NCI-H2107 treated with DMSO at 0.1 percent for 48 hours (cell line): ENCODE results near the gene PRR23C.
"Not testable (repeated sequence)": the region's sequence is repeated elsewhere in the genome, so short reads cannot be mapped to it uniquely, and the experiment has no call there.

Experiments
- DNase-seq: peaks from one replicate; lab custom pipeline; 2025; ENCODE audit not compliant: unreplicated experiment; lab: John Stamatoyannopoulos, UW

PRR23C gene

DNA sequence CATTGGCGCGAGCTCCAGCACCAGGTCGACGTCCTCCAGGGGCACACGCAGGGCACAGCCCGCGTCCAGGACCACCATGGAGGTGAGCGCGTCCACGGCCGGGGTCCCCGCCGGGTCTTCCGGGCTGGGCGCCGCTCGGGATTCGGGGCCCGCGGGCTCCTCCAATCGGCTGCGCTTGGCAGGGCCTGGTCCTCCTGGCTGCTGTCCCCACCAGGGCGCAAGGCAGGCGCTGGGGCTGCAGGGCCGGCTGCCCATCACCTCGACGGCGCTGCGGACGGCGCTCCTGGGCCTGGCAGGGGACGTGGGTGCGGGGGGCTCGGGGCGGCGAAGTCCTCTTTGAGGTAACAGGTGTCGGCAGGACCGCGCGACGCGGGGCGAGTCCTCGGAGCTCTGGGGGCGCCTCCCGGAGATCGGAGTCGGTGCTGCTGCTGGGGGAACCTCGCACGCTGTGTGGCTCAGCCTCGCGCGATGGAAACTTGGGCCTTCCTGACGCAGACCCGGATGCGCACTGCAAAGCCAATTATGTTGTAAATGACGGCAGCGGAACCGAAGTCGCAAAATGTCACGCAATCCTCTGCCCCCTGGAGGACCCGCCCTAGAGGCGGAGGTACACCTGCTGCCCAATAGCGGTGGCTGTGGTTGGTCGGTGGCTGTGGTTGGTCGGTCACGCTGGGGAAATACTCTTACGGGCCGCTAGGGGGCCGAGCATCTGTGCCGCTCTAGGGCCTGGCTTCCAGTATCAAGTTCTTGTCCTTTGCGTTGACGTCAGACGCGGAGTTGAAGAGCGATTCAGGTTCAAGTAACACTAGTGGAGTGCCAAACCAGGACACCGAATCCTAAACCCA lies at the start of gene PRR23C:
Gene PRR23C, minus strand, starts transcription at position 527 of the 845 bp plus-strand sequence. Its CDS starts 272 bp downstream, at position 255.
- DNase-seq: no peak

- DNase-seq: no peak
Observed at GRCh38 chr3:139093840-139094239, 49.1 kb upstream of the PRR23C start.

GRCh38 chr3:139088462-139089324 lies 44.0 kb upstream of the PRR23C start:
- DNase-seq: no peak

DNA sequence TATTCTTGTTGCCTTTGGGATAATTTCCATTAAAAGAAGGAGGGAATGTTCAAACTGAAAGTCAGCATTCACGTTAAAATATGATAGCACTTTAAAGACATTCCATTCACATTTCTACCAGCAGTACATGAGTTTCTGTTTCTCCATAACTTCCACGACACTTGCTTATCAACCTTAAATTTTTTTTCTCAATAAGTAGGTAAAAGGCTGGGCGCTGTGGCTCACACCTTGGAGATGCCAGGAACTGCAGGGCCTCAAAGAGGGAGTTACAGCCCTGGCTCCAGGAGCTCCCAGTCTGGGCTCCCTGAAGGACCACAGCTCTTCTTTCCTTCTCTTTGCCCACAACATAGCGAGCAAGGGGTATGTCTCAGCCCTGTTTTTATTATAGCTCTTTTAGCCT lies 42.9 kb upstream of the PRR23C start:
- DNase-seq: no peak

DNA sequence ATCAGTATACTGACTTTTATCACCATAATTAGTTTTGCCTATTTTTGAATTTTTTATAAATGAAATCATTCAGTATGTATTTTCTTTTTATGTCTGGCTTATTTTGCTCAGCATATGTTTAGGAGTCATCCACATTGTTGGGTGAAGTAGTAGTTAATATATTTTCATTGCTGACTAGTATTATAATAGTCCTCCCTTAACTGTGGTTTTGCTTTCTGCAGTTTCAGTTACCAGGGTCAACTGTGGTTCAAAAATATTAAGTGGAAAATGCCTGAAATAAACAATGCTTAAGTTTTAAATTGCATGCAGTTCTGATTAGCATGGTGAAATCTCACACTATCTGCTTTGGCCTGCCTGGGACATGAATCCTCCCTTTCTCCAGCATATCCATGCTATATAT lies 39.5 kb upstream of the PRR23C start:
- no peak for DNase-seq

DNA sequence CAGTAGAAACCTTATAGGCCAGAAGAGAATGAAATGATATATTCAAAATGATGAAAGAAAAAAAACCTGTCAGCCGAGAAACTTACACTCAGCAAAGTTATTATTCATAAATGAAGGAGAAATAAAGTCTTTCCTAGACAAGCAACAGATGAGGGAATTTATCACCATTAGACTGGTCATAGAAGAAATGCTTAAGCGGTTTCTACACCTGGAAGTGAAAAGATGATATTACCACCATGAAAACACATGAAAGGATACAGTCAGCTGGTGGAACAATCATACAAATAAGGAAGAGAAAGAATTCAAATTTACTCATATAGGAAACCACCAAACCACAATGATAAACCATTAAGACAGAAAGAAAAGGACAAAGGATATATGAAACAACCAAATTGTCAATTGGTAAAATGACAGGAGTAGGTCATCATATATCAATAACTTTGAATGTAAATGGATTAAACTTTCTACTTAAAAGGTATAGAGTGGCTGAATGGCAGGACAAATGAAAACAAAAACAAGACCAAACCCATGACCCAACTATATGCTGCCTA lies 29.9 kb upstream of the PRR23C start:
- DNase-seq: no peak

GRCh38 chr3:139062918-139063317 lies 18.2 kb upstream of the PRR23C start:
- DNase-seq: no peak

DNA sequence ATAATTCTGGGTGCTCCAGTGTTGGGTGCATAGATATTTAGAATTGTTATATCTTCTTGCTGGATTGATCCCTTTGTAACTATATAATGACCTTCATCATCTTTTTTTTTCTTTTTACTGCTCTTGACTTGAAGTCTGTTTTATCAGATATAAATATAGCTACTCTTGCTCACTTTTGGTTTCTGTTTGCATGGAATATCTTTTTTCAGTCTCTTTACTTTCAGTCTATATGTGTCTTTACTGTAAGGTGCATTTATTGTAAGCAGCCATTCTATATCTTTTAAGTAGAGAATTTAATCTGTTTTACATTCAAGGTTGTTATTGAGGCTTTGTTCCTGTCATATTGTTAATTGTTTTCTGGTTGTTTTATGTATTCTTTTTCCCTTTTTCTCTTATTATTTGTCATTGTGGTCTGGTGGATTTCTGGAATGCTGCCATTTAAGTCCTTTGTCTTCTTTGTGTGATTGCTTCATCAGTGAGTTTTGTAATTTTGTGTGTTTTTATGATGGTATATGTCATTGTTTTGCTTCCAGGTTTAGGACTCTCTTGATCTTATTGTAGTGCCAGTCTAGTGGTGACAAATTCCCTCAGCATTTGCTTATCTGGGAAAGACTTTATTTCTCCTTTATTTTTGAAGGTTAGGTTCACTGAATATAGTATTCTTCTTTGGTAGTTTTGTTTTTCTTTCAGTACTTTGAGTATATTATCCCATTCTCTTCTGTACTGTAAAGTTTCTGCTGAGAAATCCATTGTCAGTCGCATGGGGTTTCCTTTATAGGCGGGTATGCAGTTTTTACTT lies 8.3 kb upstream of the PRR23C start:
- DNase-seq: no peak

DNA sequence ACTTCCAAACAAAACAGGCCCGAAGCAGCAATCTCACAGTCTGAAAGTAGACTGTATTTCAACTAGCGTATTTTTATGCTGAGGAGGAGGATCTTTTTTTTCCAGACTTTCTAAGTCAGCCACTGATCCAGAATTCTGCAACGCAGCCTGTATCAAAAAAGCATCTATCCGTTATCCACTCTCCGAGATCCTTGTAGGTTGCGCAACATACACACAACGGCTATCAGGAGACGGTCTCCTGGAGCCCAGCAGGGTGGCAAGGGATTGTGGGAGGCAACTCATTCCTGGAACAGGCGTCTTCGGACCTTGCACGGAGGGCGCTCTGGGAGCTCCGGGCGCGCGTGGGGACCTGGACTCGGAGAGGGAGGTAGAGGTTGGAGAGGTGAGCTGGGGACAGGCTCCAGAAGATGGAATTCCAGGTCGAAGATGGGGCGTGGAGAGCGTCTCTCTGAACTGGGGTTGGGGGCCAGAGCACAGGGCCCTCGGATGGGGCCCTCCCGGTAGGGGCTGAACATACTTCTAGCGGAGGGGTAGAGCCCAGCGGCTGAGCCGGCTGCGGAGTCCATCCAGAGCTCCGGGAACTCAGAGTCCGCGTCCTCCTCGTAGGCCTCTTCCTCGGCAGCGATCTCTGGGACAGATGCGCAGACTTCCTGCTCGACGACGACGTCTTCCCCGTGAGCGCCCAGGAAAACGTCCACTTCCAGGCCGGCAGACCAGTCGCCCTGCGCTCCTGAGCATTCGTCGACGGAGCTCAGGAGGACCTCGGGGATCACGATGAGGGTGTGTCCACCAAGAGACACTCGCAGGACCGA lies 932 bp downstream of the PRR23C start:
- no peak for DNase-seq

DNA sequence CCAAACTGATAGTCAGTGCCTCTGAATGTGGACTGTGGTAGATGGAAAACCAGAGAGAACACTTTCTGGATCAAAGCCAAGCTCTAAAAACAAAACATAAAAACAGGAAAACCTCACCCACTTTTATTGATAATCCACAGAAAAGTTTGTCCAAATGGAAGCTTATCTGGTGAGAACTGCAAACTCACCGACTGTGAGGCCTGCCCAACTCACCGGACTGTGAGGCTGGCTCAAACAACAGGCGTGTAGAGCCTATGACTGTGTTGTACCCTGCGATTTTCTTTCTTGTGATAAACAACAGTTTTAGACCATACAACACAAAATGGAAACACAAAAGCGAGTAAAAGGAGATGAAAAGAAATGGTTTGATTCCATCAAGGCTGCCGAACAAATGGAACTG lies 7.2 kb downstream of the PRR23C start:
- no peak for DNase-seq

DNA sequence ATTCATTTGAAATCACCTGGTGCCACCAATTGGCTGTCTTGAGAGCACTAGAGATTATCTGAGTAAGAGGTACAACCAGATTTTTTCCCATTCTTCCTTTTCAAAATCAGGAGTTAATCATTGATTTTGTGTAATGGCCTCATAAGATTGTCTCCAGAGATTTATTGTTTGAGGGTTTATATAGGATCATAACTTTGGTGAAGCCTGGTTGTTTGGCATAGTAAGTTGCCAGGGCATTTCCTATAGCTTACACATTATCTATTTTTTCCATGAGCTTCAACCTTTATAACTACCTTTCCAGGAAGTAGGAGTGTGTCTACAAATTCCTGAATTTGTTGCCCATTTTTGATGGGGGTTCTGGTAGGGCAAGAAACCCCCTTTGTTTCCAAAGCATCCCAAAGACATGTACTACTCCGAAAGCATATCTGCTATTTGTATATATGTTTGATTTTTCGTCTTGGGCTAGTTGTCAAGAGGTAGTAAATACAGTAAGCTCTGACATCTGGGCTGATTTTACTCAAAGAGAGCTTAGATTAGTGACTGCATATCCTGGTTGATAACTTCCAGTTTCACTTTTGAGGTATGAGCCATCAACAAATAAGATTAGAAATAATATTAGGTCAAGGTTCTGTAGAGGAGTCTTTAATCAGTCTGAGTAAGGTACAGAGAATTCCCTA lies 12.2 kb downstream of the PRR23C start:
- no peak for DNase-seq

GRCh38 chr3:139030576-139030975 lies 14.1 kb downstream of the PRR23C start:
- not testable (repeated sequence) for DNase-seq

DNA sequence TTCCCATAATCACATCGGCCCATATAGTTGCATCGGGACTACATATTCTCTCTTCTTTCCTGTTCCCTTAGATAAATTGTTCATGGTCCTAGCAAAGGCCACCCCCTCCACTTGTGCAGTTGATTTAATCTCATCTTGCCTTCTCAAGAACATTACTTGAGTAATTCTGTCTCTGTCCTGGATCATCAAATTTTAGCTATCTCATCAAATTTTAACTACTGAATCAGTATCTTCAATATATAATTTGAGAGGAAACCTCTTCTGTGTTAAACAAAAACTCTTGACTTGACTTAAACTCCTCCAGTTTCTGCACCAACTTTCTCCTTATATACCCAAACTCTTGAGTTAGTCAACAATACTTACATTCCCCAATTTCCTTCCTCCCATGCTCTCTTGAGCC lies 19.7 kb downstream of the PRR23C start:
- no peak for DNase-seq

DNA sequence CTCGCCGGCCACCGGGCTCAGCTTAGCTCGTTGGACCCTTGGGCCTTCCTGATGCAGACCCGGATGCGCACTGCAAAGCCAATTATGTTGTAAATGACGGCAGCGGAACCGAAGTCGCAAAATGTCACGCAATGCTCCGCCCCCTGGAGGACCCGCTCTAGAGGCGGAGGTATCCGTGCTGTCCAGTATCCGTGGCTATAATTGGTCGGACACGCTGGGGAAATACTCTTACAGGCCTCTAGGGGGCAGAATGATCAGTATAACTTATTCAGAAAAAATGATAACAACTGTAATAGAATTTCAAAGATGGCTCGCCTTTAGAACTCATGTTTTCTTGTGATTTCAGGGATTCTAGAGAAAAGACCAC lies 23.8 kb downstream of the PRR23C start, which contains the start of gene PRR23B:
Gene PRR23B, minus strand, starts transcription at position 59 of the 367 bp plus-strand sequence. CDS start 265 bp downstream, outside the sequence.
- DNase-seq: no peak

- no peak for DNase-seq
Observed at GRCh38 chr3:139020036-139020867, 24.4 kb downstream of the PRR23C start.

DNA sequence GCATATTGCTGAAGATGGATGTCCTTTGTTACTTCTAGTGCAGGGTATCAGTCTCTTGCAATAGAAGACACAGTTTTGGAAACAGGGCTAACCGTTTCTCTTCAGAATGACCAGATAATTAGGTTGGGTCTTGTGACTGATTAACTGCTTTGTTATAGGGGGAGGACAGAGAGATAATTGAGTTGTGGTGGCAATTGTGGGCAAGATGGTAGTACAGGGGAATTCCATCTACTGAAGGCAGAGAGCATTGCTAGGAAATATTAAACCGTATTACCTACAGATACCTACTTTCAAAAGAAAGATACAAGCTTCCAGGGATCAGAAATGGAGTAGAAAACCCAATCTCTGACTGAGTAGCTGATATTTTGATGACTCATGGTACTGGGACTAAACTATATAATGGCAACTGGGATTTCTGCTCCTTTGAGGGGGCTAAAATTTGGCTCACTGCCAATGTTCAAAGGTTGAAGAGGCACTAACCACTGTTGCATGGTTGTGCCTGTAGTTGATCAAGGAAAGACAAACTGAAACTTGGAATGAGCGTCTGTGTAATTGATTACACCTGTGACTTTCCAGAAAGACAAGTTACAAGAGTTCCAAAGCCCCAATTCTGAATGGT lies 28.2 kb downstream of the PRR23C start:
- DNase-seq: no peak

GRCh38 chr3:139006051-139006716 lies 38.5 kb downstream of the PRR23C start, which contains the start of gene PRR23A:
TSS of gene PRR23A (minus strand) at chr3:139006268. CDS start at chr3:139006268, 0 bp downstream.
- DNase-seq: no peak
